GM19035 (cell line): ENCODE results near the gene KRTAP17-1.
"Not testable (repeated sequence)": the region's sequence is repeated elsewhere in the genome, so short reads cannot be mapped to it uniquely, and the experiment has no call there.

Source experiments
- ATAC-seq: cut with Tn5 transposase; IDR thresholded peaks from one replicate; pipeline ENCODE4 v1.9.1; 2021; ENCODE audit not compliant: unreplicated experiment

KRTAP17-1 gene

GRCh38 chr17:41315204-41315794, at the start of gene KRTAP17-1:
Gene KRTAP17-1, minus strand, starts transcription at chr17:41315710. Its CDS starts 60 bp downstream, at chr17:41315650.
- no peak for ATAC-seq

- no peak for ATAC-seq
Observed at GRCh38 chr17:41363881-41364280, 48.4 kb upstream of the KRTAP17-1 start.

- ATAC-seq: no peak
Observed at GRCh38 chr17:41360296-41360995, 44.9 kb upstream of the KRTAP17-1 start.

DNA sequence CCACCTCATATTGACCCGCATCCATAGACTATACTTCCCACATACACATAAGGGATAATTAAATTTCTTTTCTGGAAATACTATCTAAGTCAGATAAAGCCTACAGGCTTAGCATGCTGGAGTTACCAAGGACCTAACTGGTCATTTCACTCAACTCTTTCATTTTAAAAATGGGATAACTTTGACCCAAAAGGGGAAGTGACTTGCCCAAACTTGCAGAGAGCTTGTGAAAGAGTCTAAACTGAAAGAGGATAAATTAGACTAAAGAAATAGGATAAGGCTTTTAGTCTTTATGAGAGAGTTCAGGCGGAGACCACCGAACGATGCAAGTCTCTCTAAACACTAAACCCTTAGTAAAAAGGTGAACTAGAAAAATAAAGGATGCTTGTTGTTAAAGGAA, 39.0 kb upstream of the KRTAP17-1 start:
- ATAC-seq: no peak

DNA sequence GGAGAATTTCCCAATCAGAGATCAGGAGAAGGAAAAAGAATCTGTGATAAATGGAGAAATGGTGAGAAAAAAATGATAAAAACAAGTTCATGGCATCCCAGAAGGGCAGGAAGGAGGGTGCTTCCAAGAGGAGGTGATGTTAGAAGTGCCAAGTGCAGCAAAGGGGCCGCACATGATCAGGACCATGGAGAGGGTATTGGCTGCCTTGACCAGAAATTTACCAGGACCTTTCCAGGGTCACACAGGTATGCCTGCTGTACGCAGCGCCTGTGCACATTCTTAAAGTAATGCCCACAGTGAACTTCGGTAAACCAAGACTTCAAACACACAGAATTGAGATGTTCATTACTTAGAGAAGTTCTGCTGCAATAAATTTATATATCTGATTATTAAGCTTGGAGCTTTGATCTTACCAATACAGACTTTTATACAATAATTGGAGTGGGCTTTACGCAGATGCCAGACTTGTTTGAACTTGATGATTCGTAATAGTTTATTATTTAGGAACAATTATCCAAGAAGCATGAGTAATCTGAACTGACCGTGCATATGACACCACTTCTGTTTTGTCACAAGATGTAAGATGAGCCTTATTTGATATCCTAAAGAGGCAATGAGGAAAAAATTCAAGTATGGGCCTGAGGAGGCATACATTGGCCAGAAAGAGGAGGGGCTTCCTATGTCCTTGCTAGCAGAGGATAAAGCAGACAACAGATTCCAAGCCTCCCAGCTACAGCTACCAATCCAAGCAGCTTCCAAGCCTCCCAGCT, 37.3 kb upstream of the KRTAP17-1 start:
- ATAC-seq: no peak

GRCh38 chr17:41351177-41351576, 35.7 kb upstream of the KRTAP17-1 start:
- ATAC-seq: no peak

DNA sequence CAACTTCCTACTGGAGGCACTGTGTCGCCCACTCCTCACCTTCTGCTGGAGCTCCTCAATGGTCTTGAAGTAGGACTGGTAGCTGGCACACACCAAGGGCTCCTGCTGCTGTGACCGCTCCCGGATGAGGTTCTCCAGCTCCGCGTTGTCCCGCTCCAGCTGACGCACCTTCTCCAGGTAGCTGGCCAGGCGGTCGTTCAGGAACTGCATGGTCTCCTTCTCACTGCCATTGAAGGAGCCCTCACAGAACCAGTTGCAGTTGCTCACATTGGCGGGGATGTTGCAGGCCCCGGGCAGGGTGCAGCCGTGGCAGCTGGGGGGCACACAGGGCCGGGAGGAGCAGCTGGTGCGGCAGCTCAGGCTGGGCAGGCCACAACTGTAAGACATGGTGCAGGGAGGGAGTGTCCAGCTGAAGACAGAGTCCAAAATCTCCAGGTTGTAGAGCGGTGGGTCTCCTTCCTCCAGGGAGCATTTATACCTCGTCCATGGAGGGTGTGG, 34.9 kb upstream of the KRTAP17-1 start, which contains the start of gene KRT33A:
KRT33A (minus strand) TSS at position 448 of the 498 bp plus-strand sequence; CDS start at position 387, 61 bp downstream.
- not testable (repeated sequence) for ATAC-seq

GRCh38 chr17:41347869-41348760, 32.6 kb upstream of the KRTAP17-1 start:
- ATAC-seq: no peak

GRCh38 chr17:41346421-41346820, 30.9 kb upstream of the KRTAP17-1 start:
- ATAC-seq: not testable (repeated sequence)

GRCh38 chr17:41345992-41346391, 30.5 kb upstream of the KRTAP17-1 start:
- no peak for ATAC-seq

- ATAC-seq: no peak
Observed at GRCh38 chr17:41343029-41343428, 27.5 kb upstream of the KRTAP17-1 start.

DNA sequence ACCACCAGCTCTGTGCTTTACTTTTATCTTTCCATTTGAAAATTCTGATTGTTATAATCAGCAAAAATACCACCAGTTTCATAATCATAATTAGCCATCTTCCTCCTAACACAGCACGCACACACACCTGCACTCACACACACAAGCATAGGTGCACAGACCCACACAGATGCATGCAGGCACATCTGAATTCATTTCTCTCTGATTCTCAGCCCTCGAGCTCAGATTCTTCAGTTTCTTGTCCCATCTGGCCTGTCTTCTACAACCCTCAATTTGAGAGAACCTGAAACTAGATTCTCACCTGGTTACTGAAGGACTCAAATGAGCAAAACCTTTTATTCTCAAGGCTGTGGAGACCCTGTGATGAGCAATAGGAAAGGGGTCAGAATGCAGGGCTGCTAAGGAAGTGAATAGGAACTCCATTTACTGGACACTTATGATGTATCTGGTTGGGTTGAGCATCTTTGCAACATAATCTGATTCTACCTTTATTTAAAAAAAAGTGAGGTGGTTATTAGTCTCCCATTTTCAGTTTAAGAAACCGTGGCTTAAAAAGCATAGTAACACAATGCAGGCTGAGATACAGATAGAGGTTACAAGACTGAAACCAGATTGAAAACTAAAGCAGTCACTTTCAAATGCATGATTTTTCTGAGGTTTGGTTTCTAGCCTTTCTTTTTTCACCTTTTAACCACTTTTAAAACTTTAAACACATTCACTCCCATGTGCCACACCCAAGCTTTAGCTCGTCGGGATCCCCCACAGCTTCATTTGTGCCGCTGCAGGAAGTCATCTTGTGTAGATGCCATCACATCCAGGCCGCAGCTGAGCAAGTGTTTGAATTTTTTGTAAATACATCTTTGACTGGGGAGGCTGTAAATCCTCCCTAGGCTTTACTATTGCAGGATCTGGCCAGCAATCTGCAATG, 25.7 kb upstream of the KRTAP17-1 start:
- ATAC-seq: no peak

GRCh38 chr17:41340494-41340893, 25.0 kb upstream of the KRTAP17-1 start:
- ATAC-seq: no peak

GRCh38 chr17:41339571-41340172, 24.2 kb upstream of the KRTAP17-1 start:
- no peak for ATAC-seq

GRCh38 chr17:41338961-41339485, 23.5 kb upstream of the KRTAP17-1 start:
- no peak for ATAC-seq

DNA sequence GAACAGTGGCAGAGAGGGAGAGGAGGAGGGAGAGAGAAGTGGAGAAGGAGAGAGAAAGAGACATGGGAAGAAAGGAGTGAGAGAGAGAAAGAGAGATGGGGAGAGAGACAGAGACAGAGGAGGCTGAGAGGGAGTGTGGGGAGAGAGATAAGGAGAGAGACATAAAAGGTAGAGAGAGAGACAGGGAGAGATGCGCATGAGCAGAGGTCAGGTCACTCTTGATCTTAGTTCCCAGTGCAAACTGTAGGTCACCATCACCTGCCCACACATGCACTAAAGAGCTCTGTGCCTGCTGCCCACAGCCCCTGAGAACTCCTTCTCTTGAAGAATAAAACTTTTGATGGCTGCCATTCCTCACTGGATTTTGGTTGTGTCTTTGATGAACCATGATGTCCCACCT, 20.2 kb upstream of the KRTAP17-1 start:
- ATAC-seq: no peak

- no peak for ATAC-seq
Observed at GRCh38 chr17:41334385-41335305, 19.1 kb upstream of the KRTAP17-1 start.

DNA sequence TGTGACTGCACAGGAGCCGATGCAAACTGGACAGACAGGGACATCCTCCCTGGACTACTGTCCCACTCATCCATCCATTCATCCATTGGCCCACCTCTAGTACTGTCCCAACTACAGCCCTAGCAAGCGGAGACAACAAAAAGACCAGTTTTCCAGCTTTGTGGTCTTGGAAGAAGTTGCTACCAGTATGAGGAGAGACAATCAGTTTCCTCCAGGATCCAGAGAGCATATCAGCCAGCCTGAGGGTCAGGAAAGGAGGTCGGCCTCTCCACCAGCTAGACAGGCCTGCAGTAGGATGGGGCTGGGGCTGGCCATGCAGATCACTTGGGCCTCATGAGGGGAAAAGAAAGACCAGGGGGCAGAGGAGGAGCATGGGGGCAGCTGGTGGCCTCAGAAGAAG, 18.3 kb upstream of the KRTAP17-1 start:
- no peak for ATAC-seq
